Testis (tissue), 2 donors: Measurements from ENCODE around the gene ENTPD1.

Source experiments
- POLR2A ChIP-seq: fragments of 450-650 bp; IDR thresholded peaks from one replicate; pipeline ENCODE4 v1.6.1; 2017; ENCODE audit warnings: antibody characterized with exemption, mild to moderate bottlenecking, moderate library complexity
- TF ChIP-seq, protein P1 (sequence below), 3 experiments: fragments of 450-650 bp in 2 of 3; fragments of 200-600 bp in 1 of 3; sonication (generic) in 1 of 3; IDR thresholded peaks; one replicate each; pipeline ENCODE4 v1.5.1; 2016 to 2019; ENCODE audit warnings: antibody characterized with exemption in 3 of 3, mild to moderate bottlenecking in 2 of 3, moderate library complexity in 1 of 3

DNA sequence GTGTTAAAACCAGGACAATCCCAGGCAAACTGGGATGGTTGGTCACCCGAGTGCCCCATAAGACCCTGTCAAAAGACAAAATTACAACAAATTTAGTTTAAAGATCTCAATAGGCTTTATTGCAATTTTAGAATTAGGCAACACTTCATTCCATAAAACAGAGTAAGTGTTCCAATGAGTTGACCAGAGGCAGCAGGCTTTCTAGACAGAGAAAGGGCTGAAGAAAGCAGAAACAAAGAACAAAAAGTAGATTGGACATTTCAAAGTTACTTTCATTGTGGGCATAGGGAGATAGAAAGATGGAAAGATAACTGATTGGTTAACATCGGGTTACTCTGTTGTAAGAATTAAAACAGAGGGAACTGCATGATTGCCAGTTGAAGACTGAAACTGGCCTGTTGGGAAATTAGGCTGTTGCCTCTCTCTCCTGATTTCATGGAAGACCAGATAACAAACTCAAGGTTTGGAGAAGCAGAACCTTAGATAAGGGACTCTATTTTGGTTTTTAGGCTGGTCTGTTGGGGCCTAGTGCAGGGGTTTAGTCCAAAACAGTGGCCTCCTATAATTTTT is 36.3 kb downstream of the ENTPD1 start:
- TF ChIP-seq, protein P1, sequence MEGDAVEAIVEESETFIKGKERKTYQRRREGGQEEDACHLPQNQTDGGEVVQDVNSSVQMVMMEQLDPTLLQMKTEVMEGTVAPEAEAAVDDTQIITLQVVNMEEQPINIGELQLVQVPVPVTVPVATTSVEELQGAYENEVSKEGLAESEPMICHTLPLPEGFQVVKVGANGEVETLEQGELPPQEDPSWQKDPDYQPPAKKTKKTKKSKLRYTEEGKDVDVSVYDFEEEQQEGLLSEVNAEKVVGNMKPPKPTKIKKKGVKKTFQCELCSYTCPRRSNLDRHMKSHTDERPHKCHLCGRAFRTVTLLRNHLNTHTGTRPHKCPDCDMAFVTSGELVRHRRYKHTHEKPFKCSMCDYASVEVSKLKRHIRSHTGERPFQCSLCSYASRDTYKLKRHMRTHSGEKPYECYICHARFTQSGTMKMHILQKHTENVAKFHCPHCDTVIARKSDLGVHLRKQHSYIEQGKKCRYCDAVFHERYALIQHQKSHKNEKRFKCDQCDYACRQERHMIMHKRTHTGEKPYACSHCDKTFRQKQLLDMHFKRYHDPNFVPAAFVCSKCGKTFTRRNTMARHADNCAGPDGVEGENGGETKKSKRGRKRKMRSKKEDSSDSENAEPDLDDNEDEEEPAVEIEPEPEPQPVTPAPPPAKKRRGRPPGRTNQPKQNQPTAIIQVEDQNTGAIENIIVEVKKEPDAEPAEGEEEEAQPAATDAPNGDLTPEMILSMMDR (IDR thresholded peaks at IDR 0.05) = no peak
- TF ChIP-seq POLR2A = no peak
